Measurements from ENCODE around the gene RBMS1.

The RBMS1 gene

DNA sequence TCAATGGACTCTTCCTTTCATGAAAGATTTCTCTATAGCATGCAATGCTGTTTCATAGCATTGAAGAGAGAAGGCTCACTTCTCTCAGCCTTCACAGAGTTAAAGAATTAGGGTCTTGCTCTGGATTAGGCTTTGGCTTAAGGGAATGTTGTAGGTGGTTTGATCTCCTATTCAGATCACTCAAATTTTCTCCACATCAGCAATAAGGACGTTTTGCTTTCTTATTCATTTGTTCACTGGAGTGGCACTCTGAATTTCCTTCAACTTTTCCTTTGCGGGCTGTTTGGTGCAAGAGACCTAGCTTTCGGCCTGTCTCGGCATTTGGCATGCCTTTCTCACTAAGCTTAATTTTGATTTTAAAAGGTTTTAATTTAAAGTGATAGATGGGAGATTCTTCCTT, 131.6 kb downstream of the RBMS1 start:
- no peak for DNase-seq (ENCODE audit: low read depth, low spot score)

DNA sequence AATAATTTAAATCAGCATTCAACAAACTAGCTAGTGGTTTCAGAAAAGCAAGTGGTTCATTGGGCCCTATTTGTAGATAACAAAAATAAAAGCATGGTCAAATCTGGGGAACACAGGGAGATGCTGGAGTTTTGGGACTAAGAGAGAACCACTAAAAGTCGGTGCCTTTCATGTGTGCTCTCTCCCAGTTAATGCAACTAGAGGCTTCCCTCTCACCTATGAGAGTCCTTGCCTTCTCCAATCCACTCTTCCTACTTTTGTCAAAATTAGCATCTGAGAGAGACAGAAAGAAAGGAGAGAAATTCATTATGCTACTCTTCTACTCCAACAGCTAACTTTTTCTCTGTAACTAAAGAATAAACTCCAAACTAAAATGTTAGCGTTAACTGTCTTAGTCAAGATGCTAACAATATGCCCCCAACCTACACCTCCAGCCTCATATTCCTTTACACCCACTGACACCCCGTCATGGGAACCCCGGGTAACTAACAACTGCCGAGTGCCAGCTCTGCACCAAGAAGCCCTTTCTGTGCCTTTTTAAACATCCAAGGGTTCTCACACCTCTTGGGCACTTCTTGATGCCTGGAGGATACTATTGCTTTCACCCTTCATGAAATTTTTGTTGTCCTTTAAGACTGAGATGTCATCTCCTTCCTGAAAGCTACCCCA, 133.4 kb downstream of the RBMS1 start:
- DNase-seq (ENCODE audit: low read depth, low spot score), result no peak

DNA sequence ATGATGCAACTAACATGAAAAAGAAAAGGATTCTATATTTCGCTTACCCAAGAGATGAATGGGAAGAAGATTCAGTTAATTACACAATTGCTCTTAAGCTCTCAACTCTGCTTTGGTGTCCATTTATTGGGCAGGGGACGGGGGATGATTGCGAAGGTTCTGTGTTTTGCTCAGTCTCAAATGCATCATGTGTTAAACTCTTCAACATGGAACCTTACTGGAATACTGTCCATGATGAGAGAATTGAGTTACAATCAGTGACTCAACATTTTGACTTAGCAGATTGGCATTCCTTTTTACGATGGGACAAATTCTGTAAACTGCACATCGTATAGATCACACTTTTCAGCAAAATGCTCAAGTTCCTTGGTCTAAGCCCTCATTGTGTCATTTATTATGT, 135.6 kb downstream of the RBMS1 start:
- no peak for DNase-seq (ENCODE audit: low read depth, low spot score)

DNA sequence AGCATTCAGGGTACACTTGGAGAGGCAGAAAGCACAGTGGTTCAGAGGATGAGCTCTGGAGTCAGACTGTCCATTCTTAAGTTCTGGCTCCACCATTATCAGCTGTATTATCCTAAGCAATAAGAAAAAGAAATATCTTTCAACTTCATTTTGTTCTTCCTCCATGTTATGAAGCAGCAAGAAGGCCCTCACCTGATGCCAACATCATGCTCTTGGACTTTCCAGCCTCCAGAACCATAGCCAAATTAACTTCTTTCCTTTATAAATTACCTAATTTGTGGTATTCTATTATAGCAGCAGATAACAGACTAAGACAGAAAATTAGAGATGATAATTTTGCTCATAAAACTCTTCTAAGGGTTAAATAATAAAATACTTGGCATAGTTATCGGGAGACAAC, 137.1 kb downstream of the RBMS1 start:
- no peak for DNase-seq (ENCODE audit: low read depth, low spot score)

DNA sequence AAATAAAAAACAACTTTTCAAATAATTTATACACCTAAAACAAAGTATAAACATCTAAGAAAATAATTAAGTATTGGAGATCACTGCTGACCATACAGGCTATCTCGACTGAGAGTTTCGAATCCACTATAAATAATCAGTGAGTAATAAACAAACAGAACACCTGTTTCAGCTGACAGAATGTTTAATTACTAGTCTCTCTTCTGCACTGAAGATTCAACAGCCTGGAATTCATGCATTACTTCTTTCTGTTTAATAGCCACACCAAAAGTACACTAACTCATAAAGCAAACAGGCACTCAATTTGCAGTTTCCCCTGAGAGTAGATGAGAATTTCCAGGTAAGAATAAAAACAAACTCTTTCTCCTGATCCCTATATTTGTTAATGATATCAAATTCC, 138.5 kb downstream of the RBMS1 start:
- no peak for DNase-seq (ENCODE audit: low read depth, low spot score)

DNA sequence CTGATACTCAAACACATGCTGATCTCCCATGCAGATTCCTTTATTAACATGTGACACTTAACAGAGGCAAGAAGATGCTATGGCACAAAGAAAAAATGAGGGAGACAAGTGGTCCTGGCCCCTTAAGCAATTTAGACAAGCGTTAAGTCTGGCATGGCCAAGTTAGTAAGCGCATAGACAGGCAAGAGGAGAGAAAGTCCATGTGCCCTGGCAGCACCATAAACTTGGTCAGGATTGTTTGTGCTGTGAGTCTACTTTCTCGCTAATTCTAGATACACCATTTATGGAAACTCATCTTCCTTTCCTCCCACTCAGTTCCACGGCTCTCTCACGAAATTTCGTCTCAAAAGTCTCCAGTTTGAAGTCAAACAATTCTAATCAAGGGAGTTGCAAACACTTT, 138.9 kb downstream of the RBMS1 start:
- no peak for DNase-seq (ENCODE audit: low read depth, low spot score)

DNA sequence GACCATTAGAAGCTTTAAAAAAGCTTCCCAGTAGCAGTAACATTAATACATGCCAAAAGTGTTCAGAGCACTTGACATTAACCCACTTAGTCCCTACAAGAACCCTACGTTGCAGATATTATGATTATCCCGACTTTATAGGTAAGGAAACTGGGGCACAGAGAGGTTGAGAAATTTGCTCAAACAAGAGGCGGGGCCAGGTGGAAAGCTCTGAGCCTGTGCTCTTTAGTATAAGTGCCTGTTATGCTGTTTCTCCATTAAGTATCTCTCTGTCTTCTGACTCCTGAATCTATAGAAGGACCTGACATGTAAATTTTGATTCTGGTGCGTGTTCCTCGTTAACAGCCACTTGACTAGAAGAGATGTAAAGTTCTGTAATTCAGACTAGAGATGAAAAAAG, 139.8 kb downstream of the RBMS1 start:
- DNase-seq (ENCODE audit: low read depth, low spot score), result no peak

DNA sequence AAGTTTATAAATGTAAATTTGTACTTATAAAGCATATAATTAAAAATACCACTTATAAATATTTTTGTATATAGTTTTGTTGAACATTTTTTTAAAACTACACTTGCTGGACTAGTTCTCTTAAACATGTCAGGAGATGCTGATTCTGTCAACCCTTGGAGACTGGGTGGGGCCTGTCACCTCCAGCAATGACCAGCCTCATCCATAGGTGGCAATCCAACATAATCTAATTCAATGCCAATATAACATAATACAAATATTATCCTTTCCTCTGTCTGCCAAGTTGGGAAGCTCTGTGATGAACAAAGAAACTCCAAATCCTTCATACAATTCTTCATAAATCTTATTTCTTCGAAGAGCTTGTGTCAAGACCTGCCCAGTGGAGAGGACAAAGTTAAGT, 140.4 kb downstream of the RBMS1 start:
- no peak for DNase-seq (ENCODE audit: low read depth, low spot score)

DNA sequence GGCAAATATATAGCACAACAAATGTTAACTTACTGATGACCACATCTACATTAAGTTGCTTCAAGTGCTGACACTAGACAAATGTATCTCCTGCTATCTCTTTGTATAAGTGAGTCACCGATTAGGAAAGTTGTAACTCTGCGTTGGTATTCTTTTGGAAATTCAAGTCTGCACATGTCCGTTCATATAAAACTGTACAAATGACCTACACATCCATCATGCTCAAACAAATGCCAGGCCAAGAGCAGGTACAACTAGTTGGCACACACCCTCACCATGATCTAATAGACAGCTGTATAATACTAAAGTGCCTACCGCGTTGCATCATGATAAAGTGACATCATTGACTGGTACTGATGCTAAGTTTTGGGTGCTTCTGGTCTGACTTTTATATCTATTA, 141.1 kb downstream of the RBMS1 start:
- DNase-seq (ENCODE audit: low read depth, low spot score), result no peak

DNA sequence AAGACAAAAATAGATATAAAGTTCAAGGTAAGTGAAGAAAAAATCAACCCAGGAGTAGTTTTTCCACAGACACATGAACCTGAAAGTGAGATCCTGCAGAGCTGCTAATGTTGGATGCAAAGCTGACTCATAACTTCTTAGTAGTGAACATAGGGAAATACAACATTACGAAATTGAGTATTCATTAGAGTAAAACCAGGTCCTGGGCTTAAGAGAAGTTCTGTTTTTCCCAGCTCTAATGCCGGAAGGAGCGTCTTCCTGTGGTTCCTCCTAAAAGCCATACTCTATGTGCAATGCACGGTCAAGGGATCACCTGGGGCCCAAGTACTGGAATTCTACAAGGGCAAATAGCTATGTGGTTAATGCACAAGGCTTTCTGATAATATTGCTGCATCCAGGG, 141.7 kb downstream of the RBMS1 start:
- no peak for DNase-seq (ENCODE audit: low read depth, low spot score)

DNA sequence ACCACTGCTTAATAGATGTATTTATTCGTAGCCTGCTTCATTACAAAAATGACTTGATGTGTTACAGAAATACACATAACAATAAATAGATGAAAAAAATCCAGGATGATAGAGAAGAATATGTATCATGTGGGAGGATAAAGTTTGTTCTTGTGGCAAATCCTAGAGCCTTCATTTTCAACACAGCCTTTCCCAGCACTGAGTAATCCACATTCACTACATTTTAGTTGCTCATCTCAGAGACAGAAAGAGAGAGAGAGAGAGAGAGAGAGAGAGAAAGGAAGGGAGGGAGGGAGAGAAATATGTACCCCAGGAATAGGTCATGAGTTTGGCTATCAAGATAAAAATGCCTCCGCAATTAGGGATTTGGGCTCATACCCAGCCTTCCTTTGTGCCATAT, 144.3 kb downstream of the RBMS1 start:
- DNase-seq (ENCODE audit: low read depth, low spot score), result no peak

DNA sequence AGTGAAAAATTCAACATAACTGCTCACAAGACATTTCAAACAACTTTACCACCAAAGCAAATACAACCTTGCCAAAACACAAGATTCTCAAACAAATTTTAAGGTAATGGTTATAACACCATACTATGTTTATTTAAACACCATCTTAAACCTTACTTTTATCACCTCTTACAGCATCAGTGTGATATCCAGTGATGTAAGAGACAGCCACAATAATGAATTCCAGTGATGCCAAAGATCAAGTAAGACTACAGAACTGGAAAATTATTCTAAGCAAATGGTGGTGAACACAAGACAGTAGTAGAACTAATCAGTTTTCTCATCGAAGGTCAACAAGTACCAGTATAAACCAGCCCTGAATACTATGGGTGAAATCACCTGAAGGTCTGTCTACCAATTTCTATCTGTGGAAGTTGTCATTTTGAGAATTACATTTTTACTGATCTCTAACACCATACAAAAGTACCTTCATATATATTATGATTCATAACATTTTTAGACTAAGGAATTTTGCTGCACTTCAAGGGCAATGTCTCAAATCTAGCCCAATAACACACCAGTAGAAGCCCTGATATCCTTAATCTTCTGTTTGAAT, 146.2 kb downstream of the RBMS1 start:
- no peak for DNase-seq (ENCODE audit: low read depth, low spot score)

DNA sequence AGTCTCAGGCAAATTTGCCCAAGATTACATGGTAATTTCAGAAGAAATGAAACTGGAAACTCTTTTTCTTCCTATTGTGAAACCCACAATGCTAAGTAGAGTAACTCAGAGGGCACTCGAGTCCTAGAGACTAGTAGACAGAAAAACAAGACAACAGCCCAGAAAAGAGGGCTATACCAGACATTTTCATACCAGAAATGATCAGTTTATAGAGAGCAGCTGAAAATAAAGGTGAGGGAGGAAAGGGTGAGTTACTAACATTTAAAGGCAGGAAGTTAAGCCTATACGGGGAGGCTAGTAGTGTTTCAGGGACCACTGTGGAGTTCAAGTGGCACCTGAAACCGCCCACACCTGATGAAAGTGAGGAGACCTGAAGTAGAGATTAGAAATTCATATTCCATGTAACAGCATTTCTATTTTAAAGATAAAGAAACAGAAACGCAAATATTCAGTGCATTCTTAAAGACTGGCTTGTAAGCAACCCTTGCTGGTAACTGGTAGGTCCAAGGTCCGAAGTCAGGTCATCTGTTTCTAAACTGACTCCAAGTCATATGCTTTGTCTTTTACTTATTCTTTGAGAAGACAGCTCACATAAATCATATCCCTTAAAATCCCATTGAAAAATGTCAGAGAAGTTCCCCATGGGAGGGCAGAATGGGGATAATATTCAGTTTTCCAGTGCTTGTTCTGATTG, 148.4 kb downstream of the RBMS1 start:
- no peak for DNase-seq (ENCODE audit: low read depth, low spot score)

DNA sequence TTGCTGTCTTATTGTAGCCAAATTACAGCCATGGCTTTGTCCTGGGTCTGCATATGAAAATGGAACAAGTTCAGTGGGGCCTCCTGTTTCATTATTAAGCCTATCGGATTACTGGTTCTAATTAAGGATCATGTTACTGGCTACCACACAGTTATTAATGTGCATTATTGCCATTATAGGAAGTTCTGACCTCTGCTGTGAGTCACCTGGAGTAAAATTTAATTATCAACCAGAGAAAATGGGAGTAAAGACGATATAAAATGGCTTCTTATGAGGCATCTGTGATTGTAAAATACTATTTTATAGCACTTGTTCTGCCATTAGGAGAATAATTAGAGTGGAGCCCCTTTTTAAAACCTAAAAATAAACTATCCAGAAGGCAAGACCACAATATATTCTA, 150.2 kb downstream of the RBMS1 start:
- DNase-seq (ENCODE audit: low read depth, low spot score), result no peak

DNA sequence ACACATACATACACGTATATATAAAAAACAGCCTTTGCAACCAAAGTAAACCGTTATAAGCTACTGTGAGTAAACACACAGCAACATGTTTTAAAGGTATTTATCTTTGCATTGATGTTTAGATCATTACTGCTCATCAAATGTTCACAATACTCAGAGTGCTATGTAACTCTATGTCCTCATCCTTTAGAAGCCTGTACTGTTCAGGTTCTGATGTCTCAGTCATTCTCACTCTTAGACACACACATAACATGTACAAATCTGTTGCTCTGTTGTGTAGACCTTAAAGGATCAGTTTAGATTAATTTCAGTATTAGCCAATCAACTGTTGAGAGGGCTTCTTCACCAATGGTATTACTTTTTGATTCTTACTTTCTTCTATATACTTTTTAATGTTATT, 153.9 kb downstream of the RBMS1 start:
- DNase-seq (ENCODE audit: low read depth, low spot score), result no peak

DNA sequence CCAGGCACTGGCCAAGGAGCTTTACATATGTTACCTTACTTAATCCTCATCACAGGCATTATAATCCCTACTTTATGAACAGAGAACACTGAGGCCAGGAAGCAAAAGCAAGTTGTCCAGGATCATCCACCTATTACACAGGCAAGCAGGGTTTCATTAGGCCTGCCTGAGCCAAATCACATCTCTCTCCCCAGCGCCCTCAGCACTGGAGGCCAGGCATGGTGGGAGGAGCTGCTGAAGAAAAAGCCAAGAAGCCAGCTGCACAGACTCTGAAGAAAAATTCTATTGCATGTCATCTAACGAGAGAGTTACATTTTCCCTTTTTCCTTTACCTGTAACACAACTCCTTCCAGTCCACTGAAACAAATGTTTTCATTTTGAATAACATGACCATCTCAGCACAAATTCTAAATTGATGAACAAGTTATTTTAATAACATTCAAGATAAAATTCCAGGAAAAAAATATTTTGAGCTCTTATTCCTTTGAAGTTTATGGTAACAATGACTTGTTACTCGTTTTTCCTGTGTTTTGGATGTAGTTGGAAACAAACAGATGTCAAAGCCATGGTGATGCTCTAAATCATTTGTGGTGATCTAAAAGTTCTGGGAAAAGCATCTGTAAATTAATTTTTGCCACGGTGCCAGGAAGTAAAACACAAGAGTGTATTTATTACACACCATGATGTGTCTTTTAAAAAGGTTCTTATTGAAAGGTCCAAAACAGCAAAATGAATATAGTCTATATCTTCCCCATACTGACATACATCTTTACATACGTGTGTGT, 154.5 kb downstream of the RBMS1 start:
- DNase-seq (ENCODE audit: low read depth, low spot score), result no peak

DNA sequence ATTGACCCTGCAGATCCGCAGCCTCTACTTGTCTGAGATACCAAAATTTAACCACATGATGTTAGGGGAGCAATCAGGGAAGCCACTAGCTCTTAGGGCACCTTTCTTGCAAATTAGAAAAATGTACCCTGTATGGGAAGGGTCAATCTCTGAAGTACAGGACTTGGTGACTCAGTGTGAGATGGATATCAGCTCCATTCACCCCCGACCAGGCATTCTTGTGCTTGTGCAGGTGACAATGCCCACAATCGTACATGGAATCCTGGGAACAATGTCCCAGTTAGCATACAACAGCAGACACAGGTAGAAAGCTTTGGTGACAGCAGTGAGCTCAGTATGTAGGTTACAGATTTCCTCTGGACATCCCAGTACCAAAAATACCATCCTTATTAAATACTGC, 155.9 kb downstream of the RBMS1 start:
- DNase-seq (ENCODE audit: low read depth, low spot score), result no peak

DNA sequence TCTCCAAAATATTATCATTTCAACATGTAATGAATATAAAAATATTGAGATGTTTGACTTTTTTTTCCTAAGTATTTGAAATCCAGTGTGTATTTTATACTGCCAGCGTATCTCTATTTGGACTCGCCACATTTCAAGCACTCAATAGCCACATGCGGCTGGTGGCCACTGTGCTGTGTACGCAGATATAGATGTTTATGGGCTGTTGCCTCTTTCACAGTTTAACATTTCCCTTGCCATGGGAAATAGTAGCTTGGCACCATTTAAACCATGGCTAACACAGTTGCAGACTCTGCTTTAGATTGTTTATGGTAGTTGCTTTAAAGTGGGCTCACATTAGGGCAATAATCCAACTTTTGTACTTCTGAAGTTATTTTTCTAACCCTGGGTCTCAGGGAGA, 157.0 kb downstream of the RBMS1 start:
- DNase-seq (ENCODE audit: low read depth, low spot score), result no peak

DNA sequence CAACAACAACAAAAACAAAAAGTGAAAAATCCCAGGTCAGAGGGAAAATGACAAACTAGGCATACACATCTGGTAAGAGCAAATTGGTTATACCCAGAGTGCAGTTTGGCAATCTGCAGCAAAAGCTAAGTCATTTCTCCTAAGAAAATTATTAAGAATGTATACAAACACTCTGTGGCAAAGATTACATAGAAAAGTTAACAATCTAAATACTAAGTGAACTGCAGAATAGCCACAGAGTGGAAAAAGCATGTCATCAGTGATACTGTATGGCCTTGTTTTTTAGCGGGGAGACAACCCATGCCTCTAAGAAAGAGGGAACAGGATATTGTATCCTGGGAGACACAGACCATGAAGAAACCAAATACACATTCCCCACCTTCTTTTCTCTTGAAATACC, 157.5 kb downstream of the RBMS1 start:
- DNase-seq (ENCODE audit: low read depth, low spot score), result no peak

DNA sequence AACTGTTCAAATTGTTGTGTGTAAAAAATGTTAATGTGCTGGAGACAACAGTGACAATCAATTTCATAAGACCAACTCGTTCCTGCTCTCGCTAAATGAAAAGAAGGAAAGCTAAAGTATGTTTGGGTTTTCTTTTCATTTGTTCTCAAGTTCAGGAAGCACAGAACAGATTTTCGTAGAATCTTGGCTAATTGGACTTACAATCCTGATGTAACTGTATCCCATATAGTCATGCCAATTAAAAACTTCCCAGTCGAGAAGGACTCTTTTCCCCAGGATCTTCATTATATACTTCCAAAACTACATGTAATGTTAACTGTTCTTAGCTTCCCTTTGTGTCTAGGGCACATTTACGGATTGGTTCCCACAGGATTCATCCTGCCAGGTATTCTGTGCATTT, 158.2 kb downstream of the RBMS1 start:
- DNase-seq (ENCODE audit: low read depth, low spot score), result no peak

DNA sequence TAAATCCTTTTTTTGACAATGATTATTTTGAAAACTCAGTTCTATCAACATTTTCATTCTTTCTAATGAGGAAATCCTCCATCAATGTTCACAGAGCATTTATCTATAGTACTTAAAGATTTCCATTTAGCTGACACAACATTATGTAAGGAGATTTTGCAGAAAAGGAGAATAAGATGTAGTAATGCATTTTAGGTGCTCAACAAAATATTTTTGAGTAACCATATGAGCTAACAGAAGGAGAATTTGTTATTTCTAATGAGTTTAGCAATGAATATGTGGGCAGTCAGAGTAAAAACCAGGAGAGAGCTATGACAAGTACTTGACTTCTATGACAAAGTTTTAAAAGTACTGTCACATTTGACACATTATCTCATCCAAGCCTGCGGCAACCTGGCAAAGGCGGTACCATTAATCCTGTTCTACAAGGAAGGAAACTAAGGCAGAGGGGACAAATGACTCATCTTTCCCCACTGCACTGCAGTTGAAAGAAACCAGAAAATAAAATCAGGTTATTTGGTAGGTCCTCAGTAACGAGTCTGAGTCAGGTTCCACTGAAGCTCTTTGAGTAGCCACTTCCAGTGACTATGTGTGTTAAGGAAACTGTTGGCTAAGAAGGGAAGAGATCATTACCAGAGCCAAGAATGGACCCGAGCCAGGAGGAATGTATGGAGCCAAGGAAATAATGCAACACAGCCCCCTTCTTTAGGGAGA, 159.4 kb downstream of the RBMS1 start:
- DNase-seq (ENCODE audit: low read depth, low spot score), result no peak

Measured in brain pericyte (primary cell).